NCI-H2196 treated with DMSO at 0.1 percent for 48 hours (cell line): Measurements from ENCODE around the gene B3GALT2.
A peak's percentile ranks its signal among the peaks of the same experiment; 100 is the strongest.

Experiments used
- DNase-seq: peaks from one replicate; lab custom pipeline; 2025; ENCODE audit not compliant: unreplicated experiment; lab: John Stamatoyannopoulos, UW

Gene B3GALT2

GRCh38 chr1:193183019-193183627, 3.3 kb downstream of the B3GALT2 start:
- peak; percentile 32 for DNase-seq

- DNase-seq, result no peak
Measured at GRCh38 chr1:193181985-193182384, 4.4 kb downstream of the B3GALT2 start.

GRCh38 chr1:193181536-193181935, 4.9 kb downstream of the B3GALT2 start:
- no peak for DNase-seq

- no peak for DNase-seq
Measured at GRCh38 chr1:193179094-193179493, 7.3 kb downstream of the B3GALT2 start.

- no peak for DNase-seq
Measured at GRCh38 chr1:193176788-193177187, 9.6 kb downstream of the B3GALT2 start.

- DNase-seq, result no peak
Measured at GRCh38 chr1:193176113-193176512, 10.3 kb downstream of the B3GALT2 start.

- no peak for DNase-seq
Measured at GRCh38 chr1:193157360-193157759, 29.1 kb downstream of the B3GALT2 start.

GRCh38 chr1:193156822-193157142, 29.6 kb downstream of the B3GALT2 start:
- no peak for DNase-seq

GRCh38 chr1:193156117-193156821, 30.1 kb downstream of the B3GALT2 start:
- no peak for DNase-seq

GRCh38 chr1:193144999-193145398, 41.4 kb downstream of the B3GALT2 start:
- no peak for DNase-seq

GRCh38 chr1:193144361-193144938, 42.0 kb downstream of the B3GALT2 start:
- no peak for DNase-seq

GRCh38 chr1:193143285-193143684, 43.1 kb downstream of the B3GALT2 start:
- DNase-seq, result no peak

GRCh38 chr1:193142409-193142808, 44.0 kb downstream of the B3GALT2 start:
- DNase-seq, result no peak

- DNase-seq, result no peak
Measured at GRCh38 chr1:193141804-193142203, 44.6 kb downstream of the B3GALT2 start.

- DNase-seq, result no peak
Measured at GRCh38 chr1:193140254-193140653, 46.2 kb downstream of the B3GALT2 start.

- no peak for DNase-seq
Measured at GRCh38 chr1:193131266-193131860, 55.0 kb downstream of the B3GALT2 start.
